D341Med (cell line): ENCODE results near the gene TUBB1.
"Not testable (repeated sequence)": the region's sequence is repeated elsewhere in the genome, so short reads cannot be mapped to it uniquely, and the experiment has no call there.

ENCODE experiments used
- DNase-seq: peaks from one replicate; pipeline ENCODE4 v3.0.0; 2012; ENCODE audit warnings: low spot score

The TUBB1 gene

DNA sequence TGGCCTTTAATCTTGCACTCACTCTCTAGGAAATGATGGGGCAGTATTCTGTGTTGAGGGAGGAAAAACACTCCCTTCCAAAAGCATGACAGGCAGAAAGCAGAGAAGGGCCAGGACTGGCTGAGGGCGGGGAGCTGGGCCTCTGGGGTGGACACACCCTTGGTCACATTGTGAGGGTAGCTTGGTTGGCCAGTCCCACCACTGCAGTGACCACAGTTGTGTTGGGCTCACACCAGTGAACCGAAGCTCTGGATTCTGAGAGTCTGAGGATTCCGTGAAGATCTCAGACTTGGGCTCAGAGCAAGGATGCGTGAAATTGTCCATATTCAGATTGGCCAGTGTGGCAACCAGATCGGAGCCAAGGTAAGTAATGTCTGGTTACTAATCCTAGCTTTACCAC, at the start of gene TUBB1:
Gene TUBB1, plus strand, starts transcription at position 213 of the 400 bp plus-strand sequence. Its CDS starts 94 bp downstream, at position 307.
- DNase-seq: no peak

DNA sequence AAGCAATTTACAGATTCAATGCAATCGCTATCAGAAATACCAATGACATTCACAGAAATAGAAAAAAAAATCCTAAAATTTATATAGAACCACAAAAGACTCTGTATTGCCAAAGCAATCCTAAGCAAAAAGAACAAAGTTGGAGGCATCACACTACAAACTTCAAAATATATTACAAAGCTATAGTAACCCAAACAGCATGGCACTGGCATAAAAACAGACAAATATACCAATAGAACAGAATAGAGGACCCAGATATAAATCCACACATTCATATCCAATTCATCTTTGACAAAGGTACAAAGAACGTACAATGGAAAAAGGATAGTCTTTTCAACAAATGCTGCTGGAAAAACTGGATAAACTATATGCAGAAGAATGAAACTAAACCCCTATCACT, 49.8 kb upstream of the TUBB1 start:
- DNase-seq: no peak

DNA sequence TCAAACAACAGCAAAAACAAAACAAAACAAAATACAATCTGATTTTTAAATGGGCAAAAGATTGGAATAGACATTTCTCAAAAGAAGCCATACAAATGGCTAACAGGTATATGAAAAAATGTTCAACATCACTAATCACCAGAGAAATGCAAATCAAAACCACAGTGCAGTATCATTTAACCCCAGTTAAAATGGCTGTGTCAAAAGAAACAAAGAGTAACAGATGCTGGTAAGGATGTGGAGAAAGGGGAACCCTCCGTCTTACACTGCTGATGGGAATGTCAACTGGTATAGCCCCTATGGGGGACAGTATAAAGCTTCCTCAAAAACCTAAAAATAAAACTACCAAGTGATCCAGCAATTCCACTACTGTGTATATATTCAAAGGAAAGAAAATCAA, 49.1 kb upstream of the TUBB1 start:
- DNase-seq: no peak

DNA sequence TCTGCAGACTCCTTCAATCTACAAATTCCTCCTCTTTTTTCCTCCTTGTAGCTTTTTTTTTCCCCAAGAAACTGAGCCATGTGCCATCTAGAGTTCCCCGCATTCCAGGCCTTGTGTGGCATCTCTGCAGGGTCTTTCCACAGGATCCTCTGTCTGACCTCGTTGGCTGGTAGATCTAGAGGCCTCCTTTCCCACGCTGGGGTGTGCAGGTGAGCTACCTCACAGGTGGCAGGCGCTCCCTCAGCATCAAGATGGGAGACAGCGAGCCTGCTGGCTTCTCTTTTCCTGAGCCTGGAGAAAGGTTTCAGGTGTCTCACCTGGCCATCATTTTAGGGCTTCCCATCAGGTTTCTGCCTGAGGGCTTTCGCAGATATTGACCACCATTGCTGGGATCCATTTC, 47.8 kb upstream of the TUBB1 start:
- no peak for DNase-seq

DNA sequence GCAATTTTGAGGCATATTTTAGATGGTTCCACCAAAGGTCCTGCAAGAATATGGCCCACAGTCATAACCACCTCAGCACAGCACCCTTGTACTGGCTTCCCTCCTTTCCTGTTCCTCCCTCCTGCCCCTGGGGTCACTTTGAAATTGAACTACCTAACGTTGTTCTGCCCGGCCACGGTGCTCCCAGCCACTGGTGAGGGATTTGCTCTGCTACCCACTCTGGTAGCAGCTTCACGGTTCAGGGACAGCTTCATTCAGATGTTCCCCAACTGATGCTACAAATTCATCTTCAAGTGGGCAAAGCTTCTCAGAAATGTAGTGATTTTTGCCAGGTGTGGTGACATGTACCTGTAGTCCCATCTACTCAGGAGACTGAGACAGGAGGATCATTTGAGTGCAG, 46.0 kb upstream of the TUBB1 start:
- no peak for DNase-seq

DNA sequence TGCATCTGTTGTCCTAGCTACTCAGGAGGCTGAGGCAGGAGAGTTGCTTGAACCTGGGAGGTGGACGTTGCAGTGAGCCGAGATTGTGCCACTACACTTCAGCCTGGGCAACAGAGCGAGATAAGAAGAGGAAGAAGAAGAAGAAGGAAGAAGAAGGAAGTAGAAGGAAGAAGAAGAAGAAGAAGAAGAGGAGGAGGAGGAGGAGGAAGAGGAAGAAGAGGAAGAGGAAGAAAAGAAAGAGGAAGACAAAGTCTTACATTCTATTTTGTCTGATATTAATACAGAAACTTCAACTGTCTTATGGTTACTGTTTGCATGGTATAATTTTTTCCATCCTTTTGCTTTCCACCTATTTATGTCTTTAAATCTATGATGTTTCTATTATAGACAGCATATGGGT, 45.4 kb upstream of the TUBB1 start:
- DNase-seq: no peak

DNA sequence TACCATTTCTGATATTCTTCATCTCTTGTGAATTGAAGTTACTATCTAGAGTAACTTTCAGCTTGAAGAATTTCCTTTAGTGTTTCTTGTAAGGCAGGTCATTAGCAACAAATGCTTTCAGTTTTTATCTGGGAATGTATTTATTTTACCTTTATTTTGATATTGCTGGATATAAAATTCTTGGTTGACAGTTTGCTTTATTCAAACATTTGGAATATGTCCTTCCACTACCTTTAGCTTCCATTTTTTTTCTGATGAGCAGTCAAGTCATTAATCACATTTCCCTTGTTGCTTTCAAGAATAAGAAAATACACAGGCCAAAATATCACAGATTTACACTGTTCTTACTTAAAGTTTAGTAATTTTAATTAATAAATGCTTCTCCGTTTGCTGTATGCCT, 43.9 kb upstream of the TUBB1 start:
- no peak for DNase-seq

DNA sequence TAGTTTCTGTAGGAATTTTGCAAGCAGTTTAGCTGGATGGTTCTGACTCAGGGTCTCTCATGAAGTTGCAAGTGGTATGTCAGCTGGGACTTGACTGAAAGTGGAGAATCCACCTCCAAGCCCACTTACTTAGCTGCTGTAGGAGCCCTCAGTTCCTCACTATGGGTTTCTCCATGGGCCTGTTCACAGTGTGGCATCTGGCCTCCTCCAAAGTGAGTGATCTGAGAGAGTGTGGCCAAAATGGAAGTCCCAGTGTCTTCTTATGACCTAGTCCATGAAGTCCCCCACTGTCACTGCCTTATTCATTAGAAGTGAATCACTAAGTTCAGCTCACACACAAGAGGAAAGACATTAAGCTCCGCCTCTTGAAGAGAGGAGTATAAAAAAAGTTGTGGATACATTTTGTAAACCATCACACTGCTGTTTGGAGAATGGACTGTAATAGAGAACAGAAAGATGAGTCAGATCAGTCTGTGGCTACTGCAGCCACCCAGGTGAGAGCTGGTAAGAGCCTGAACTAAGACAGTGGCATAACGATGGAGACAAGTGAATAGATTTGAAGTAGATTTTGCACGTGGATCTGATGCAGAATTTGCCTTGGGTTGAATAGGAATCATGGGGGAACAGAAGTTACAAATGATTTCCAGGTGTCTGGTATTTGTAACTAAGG, 43.0 kb upstream of the TUBB1 start:
- DNase-seq: no peak

DNA sequence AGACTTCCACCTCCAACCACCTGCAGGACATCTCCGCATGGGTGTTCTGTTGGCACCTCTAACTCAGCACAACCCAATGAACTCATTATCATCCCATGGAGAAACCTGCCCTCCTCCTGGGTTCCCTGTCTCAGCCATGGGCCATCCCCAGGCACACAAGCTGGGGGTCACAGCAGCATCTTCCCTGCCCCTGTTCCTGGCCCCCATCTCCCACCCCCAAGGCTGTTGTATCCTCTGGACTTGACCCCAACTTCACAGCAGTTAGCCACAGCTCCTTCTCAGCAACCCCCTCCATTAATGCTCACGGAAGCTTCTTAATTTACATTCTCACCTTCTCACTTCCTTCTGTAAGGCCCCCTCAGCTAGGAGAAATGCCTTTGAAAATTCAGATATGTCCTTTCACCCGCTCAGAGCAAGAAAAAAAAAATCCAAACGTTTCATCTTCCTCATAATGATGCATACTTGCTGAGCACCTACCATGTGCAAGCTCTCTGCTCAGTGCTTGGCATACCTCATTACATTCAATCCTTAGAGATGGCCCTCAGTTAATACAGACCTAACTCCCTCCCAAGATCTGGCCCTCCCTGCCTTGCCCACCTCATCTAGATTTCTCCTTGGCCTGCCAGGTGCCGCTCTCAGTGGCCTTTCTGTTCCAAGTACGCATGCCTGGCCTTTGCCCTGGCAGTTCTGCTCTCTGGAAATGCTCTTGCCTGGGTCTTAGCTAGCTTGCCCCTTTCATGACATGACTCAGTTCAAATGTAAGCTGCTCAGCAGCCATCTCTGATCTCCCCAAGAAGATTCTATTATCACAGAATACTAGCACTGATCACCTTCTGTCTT, 40.7 kb upstream of the TUBB1 start:
- DNase-seq: no peak

DNA sequence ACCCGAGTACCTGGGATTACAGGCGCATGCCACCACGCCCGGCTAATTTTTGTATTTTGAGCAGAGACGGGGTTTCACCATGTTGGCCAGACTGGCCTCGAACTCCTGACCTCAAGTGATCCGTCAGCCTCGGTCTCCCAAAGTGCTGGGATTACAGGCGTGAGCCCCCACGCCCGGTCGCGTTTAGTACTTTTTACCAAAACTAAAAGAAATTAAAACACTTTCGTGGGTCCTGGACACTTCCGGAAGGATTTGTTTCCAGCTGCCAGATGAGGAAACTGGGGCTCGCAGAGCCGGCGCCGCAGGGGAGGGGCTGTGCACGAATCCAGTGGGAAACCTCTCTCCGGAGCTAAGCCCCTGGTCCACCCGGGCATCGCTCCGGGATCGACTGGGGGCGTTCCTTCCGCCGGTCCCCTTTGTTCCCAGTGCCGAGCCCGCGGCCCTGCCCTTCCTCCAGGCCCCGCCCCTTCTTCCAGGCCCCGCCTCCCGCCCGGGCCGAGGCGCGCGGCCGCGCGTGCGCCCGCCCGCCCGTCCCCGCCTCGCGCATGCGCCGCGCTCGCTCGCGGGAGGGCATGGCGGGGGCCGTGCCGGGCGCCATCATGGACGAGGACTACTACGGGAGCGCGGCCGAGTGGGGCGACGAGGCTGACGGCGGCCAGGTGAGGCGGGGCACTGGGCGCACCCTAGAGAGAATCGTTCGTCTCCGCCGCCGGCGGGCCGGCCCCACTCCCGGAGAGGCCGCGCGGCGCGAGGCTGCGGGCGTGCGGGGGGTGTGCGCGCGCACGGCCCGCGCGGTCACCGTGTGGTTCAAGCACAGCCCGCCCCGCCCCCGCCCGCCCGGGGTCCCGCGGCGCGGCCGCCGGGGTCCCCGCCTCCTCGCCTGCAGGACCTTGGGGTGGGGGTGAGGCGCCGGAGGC, 38.3 kb upstream of the TUBB1 start, which contains the start of gene NELFCD:
Gene NELFCD, plus strand, starts transcription at position 546 of the 917 bp plus-strand sequence. Its CDS starts 54 bp downstream, at position 600.
- peak; percentile 100 for DNase-seq

DNA sequence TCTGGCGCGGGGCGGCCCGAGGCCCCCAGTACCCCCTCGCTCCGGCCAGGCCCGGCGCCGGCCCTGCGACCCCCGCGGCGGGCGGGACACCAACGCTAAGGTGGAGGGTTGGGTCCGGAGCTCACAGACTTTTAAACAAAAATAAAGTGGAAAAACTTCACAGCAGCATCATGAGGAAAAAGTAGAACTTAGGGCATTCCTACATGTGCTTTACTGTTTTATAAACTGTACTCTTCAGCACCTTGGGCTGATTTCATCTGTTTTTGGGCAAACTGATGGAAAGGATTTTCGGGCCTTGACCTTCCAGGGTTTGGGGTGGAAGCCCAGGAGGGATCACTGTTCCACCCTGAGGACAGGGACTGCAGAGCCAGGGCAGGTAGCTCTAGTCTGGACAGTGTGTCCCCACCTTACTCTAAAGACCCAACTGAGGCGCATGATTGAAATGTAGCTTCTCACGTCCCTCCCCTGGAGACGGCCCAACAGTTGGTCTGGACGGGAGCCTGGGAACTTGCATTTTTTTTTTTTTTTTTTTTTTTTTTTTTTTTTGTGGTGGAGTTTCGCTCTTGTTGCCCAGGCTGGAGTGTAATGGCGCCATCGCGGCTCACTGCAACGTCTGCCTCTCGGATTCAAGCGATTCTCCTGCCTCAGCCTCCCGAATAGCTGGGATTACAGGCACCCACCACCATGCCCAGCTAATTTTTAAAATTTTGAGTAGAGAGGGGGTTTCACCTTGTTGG, 37.4 kb upstream of the TUBB1 start:
- DNase-seq: no peak

DNA sequence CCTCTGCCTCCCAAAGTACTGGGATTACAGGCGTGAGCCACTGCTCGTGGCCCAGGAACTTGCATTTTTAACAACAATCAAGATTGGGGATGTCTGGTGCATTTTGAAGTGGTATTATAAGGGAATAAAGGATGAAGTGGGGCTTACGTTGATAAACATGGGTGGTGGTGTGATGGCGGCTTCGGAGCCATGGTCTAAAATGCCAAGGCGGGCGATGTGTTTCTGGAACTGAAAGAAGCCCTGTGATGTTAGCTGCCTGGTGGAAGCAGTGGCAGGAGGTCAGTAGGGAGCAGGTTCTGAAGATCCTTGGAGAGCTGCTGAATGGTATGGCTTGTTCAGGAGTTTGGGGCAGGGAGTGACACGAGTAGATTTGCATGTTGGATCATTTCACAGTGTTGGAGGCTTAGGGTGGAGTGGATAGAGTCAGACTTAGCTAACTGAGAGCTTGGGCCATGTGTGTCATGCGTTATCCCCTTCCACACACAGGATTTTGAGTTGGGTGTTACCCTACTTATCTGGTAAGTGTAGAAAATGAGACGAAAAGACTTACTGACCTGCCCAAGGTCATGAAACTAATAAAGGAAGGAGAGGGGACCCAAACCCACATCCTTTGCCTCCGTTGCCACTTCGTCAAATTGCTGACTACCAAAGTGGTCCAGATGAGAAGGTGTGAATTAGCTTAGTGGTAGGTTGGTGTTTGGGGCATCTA, 36.7 kb upstream of the TUBB1 start:
- DNase-seq: no peak

DNA sequence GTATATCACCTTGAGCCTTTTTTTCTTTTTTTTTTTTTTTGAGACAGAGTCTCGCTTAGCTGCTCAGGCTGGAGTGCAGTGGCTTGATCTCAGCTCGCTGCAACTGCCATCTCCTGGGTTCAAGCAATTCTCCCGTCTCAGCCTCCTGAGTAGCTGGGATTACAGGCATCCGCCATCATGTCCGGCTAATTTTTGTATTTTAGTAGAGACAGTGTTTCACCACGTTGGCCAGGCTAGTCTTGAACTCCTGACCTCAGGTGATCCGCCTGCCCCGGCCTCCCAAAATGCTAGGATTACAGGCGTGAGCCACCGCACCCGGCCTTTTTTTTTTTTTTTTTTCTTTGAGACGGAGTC, 36.1 kb upstream of the TUBB1 start:
- not testable (repeated sequence) for DNase-seq

DNA sequence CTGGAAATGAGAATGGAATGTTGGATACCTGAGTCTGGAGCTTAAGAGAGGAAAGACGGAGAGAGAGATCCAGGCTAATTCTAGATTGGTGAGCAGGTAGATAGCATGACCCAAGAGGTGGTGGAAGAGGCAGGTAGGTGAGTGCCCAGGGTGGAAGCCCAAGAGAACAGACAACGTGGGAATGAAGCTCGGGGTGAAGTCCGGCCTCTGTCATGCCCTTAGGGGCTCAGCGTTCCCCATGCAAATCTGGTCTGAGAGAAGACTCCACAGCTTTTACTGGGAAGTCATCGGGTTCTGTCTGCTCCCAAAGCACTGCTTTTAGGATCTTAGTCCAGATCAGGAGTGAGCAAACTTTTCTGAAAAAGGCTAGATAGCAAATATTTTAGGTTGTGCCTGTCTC, 34.5 kb upstream of the TUBB1 start:
- no peak for DNase-seq

DNA sequence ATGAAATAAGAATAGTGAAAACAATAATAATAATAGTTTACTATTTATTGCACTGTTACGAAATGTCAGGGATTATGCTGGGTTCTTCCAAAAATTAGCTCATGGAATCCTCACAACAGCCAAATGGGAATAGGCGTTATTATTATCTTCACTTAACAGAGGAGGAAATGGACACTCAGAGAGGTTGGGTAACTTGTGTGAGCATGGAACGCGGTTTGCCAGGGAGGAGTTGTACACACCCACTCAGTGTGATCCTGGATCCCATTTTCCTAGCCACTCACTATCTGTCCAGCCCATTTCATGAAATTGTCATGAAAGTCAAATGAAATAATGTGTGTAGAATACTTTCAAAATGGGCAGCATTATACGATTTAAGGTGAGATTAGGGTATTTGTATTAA, 33.6 kb upstream of the TUBB1 start:
- DNase-seq: no peak

DNA sequence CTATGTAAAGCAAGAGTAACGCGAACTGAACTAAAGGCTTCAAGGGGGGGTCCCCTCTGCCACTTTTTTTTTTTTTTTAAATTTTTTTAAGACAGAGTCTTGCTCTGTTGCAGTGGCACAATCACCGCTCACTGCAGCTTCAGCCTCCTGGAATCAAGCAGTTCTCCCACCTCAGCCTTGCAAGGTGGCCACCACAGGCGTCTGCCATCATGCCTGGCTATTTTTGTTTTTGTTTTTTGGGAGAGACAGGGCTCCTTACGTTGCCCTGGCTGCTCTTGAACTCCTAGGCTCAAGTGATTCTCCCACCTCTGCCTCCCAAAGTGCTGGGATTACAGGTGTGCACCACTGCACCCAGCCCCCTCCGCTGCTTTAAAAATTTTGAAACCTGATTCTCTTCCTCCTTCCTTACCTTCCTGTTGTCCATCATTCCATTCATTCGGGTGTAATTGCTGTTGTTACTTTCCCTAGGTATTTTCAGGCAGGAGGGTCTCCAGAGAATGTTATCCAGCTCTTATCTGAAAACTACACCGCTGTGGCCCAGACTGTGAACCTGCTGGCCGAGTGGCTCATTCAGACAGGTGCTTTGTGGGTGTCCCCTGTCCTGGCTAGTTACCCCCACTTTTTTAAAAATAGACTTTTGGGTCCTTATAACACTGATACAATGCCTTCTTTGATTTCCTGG, 32.8 kb upstream of the TUBB1 start:
- no peak for DNase-seq

DNA sequence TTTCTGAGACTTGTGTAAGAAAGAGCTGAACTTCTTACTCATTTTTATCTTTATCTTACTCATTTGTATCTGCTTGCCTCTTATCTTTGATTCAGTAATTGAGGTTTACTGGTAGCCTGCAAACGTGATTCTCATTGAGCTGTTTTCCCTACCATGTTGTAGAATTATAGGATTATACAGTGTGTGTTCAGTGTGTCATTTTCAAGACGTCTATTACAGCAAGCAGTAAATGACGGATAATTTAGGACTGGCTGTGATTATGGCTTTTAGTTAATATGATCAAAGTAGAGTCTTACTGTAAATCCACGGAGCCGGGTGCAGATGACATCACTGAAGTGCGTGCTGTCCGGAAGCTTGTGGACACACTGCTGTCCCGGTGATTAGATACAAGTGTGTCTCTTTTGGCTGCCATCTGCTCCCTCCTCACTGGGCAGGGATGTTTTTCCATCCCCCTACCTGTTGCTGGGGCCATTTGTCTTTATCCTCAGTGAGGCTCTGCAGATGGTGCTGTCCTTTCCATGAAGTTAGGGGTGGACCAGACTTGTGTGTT, 32.2 kb upstream of the TUBB1 start:
- DNase-seq: peak; percentile 78

DNA sequence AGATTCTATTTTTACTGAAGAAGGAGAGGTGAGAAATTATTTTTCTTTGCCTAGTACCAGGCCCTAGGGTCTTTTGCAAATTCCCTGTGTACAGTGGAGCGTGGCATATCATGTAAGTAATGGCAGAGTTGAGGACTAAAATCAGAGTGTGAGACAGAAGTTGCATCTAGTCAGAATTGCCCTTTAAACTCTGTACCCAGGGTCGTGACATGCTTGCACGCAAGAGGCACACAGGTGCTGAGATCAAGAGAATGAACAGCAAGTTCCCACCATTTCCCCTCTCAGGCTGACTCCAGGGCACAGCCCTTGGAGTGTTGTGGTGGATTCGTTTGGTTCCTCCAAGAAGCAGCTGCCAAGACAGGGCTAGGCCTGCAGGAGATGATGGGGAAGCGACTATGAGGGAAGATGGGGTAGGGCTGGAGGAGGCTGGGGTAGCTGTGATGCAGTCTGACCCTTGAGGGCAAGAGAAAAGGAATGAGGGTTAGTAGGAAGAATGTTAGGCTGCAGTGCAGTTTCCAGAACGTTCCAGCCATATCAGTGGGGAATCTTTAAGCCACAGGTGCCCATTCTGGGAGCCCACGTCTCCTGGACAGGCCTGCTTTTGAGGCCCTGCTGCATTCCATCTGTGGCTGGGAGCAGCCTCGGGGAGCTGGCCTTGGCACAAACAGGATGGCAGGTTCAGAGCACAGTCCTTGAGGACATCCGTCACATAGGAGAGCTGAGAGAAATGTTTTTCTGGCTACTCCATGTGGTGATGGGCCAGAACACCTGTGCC, 31.3 kb upstream of the TUBB1 start:
- no peak for DNase-seq

DNA sequence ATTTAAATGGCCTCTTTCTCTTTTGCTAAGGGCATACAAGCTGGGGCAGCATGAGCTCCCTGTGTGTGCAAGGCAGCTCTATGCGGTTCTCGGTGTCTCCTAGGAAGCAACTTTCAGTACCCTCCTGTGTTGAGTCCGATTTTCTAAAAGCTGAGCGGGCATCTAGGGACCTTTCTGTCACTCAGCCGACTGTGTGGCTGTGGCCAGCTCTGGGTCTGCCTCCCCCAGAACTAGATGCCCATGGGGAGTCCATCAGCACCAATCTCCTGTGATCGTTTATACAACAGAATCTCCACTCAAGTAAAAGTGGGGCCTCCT, 30.7 kb upstream of the TUBB1 start:
- no peak for DNase-seq

DNA sequence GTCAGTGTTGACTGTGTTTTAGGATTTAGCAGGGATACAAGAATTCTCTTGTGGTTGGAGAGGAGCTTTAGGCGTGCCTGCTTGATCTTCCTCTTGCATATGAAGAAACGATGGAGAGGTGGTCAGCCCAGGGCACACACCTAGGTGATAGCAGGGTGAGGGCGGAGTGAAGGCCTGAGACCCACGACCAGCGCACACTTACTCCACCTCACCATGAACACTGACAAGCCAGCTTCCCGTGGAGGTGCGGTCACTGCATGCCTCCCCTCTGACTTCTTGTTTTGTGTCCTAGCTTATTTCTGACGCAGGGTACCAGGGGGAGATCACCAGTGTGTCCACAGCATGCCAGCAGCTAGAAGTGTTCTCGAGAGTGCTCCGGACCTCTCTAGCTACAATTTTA, 30.0 kb upstream of the TUBB1 start:
- no peak for DNase-seq
